HG03045 (cell line): ENCODE measurements around the gene ELMO3.

Experiments used
- ATAC-seq: cut with Tn5 transposase; IDR thresholded peaks from one replicate; pipeline ENCODE4 v1.9.1; 2021; ENCODE audit warnings: mild to moderate bottlenecking, moderate library complexity; ENCODE audit not compliant: unreplicated experiment

ELMO3 gene, protein sequence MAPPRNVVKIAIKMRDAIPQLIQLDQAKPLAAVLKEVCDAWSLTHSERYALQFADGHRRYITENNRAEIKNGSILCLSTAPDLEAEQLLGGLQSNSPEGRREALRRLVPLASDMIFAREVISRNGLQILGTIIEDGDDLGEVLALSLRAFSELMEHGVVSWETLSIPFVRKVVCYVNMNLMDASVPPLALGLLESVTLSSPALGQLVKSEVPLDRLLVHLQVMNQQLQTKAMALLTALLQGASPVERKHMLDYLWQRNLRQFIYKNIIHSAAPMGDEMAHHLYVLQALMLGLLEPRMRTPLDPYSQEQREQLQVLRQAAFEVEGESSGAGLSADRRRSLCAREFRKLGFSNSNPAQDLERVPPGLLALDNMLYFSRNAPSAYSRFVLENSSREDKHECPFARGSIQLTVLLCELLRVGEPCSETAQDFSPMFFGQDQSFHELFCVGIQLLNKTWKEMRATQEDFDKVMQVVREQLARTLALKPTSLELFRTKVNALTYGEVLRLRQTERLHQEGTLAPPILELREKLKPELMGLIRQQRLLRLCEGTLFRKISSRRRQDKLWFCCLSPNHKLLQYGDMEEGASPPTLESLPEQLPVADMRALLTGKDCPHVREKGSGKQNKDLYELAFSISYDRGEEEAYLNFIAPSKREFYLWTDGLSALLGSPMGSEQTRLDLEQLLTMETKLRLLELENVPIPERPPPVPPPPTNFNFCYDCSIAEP

DNA sequence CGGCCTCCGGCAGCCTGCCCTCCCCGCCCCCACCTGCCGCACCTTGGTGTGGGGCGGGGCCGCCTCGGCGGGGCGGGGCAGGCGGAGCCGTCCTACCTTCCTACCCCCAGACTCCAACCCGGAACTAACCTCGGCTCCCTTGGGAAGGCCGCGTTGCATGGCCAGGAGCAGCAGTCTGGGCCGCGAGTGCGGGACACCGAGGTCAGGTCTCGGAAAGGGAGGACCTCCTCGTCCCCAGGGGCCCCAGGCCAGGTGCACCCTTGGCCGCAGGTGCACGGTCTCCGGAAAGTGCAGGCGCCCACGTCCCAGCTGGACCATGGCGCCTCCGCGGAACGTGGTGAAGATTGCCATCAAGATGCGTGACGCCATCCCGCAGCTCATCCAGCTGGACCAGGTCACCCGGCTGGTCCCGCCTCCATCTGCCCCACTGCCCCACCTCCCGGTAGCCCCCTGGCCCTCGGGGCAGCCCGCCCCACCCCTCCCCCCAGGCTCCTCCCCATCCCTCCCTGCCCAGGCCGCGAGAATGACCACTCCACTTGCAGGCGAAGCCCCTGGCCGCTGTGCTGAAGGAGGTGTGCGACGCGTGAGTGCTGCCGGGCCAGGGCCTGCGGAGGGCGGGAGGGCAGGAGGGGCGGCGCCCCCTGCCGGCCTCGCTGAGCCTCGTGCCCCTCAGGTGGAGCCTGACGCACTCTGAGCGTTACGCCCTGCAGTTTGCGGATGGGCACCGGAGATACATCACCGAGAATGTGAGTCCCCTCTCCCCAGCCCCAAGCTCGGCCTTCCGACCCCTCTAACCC, at the start of gene ELMO3:
TSS of gene ELMO3 (plus strand) at position 121 of the 797 bp plus-strand sequence. CDS start at position 317, 196 bp downstream.
- no peak for ATAC-seq

- no peak for ATAC-seq
Observed at GRCh38 chr16:67149276-67150046, 49.5 kb upstream of the ELMO3 start.

GRCh38 chr16:67150047-67150832, 48.7 kb upstream of the ELMO3 start:
- peak; percentile 38 for ATAC-seq

GRCh38 chr16:67150833-67151396, 48.0 kb upstream of the ELMO3 start, which contains the start of gene B3GNT9:
B3GNT9 (minus strand) TSS chr16:67150998; CDS start chr16:67150485, 513 bp downstream.
- ATAC-seq = peak; percentile 55

GRCh38 chr16:67151431-67152097, 47.4 kb upstream of the ELMO3 start:
- ATAC-seq = no peak

- ATAC-seq = no peak
Observed at GRCh38 chr16:67154578-67155294, 44.2 kb upstream of the ELMO3 start.

DNA sequence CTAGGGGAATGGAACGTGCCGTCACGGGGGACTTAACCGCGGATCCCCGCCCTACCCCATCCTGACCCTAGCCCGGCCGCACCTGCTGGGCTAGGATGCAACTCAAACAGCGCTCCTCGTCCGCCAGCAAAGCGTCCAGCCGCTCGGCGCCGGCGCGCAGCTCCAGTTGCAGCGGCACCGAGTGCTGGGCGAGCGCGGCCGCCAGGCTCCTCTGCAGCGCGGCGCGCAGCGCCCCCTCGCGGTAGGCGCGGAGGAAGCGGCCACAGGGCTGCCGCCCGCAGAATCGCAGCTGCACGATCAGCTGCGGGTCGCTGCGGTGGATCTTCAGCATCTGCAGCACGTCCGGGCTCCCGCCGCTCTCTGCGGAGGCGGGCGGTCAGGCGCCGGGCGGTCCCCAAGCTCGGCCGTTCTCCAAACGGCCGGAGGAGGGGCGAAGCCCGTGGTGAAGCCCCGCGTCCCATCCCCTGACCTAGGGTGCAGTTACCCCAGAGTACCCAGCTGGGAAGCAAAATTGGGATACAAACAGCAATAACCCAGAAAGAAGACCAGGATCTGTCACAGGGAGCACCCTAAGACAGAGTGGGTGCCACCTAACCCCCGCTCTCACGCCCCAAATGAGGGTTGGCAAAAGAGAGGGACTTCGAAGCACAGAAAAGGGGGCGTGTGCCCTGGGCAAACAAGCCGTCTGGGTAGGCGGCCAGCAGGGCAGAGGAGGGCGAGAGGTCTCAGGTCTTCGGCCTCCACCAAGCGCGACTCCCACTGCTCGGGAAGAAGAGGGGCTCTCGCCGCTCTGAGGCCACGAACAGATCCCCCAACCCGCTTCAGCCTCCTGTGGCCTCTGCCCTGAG, 43.4 kb upstream of the ELMO3 start:
- no peak for ATAC-seq

DNA sequence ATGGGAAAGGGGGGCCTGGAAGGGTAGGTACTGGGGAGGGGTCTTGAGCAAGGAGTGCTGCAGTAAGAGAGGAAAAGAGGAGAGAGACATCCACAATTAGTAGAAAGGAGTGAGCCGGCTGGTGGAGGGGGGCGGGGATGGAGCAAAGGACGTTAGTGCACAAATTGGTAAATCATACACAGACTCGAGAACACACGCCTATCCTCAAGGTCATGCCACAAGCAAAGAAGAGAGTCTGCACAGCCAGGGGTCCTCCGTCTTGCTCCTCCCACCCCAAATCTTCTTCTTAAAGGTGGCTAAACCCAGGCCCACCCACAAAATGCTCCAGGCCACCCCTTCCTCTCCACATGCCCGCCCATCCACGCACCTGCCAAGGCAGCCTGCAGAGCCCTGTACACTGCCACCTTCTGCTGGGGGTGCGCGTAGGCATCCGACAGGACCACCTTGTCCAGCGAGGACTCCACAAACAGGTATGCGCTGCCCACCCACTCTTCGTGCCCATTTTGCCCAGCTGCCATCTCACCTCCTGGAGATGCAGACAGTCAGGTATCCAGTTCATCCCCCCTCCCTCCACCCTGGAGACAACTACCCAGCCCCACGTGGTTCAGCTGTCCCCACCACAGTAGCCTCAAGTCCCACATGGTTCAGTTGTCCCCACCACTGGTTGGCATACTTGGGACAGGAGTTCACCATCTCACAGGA, 42.6 kb upstream of the ELMO3 start:
- ATAC-seq = no peak

DNA sequence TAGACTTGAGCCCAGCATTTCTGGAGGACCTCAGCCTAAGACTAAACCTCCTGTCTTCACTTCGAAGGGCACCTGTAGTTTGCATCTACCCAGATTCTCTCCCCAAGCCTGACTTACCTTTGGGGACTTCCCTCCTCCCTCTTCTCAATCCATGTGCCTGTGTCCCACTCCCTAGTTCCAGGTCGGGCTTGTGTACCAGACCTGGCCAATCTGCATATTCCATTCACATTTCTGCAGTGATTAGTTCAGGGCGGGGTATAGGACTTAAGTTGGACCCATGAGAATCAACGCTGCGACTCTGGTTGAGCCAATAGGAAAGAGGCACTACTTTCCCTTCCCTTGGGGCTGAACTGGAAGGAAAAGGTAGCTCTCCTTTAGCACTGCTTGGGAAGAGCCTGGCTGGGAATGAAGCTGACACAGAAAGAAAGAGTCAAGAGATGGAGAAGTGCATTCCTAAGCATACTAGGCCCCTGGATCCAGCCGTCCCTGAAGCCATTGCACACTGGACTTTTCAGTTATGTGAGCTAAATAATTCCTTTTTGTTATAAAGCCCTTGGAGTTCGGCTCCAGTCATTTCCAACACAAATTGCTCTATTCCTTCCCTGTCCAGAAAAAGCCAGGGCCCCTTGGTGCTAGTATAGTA, 41.7 kb upstream of the ELMO3 start:
- ATAC-seq = no peak

DNA sequence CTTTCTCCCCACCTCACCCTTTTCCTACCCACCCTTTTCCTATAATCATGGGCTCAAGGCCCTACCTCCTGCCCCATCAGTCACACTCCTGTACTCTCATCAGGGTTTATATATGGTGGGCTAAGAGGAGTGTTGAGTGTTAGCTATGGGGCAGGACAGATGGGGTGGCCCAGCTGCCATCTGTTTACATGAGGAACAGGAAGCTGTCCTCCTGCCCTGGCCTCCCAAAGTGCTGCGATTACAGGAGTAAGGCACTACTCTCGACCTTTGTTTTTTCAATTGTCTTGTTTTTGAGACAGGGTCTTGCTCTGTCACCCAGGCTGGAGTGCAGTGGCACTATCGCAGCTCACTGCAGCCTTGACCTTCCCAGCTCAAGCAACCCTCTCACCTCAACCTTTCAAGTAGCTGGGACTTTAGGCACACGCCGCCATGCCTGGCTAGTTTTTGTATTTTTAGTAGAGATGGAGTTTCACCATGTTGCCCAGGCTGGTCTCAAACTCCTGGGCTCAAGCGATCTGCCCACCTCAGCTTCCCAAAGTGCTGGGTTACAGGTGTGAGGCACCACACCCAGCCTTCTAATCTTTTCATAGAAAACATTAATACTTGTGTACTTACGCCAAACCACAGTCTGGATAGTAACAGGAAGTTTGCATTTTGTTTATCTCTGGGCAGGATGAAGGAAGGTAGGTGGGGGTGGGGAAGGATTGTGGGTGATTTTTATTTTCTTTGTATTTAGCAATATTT, 40.9 kb upstream of the ELMO3 start:
- ATAC-seq = no peak

GRCh38 chr16:67158637-67159600, 40.0 kb upstream of the ELMO3 start:
- ATAC-seq = peak; percentile 42

- ATAC-seq = no peak
Observed at GRCh38 chr16:67161595-67162058, 37.3 kb upstream of the ELMO3 start.

- no peak for ATAC-seq
Observed at GRCh38 chr16:67162506-67163163, 36.3 kb upstream of the ELMO3 start.
